NB4 (cell line): ENCODE measurements around the gene NDEL1.

ENCODE experiments used
- POLR2A ChIP-seq: IDR thresholded peaks from 2 replicates; pipeline ENCODE4 v1.6.1; 2011; ENCODE audit warnings: mild to moderate bottlenecking; ENCODE audit not compliant: insufficient read length; ENCODE audit errors: extremely low read depth
- TF ChIP-seq, protein P1 (sequence below): IDR thresholded peaks from one replicate; pipeline ENCODE4 v1.5.1; 2012; ENCODE audit warnings: low read depth, low read length
- TF ChIP-seq, protein P2 (sequence below): IDR thresholded peaks from 2 replicates; pipeline ENCODE4 v1.6.1; 2011; ENCODE audit warnings: low read depth, low read length

DNA sequence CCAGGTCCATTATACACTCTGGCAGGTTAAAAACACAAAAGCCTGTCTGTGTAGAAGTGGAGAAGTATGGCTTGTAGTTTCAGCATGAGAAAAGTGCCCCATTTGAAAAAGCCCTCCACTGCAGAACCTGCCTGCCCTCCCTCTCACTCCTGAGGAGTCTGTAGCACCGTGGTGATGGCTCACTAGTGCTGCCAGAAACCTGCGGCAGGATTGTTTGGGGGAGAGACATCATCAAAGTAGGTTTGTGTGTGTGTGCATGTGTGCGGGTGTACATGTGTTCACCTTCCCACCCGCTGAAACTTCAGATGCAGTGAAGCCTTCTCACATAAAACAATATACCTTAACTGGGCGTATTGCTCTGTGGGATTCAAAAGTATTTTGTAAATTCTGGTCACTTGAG is 26.9 kb downstream of the NDEL1 start:
- TF ChIP-seq, protein P1, sequence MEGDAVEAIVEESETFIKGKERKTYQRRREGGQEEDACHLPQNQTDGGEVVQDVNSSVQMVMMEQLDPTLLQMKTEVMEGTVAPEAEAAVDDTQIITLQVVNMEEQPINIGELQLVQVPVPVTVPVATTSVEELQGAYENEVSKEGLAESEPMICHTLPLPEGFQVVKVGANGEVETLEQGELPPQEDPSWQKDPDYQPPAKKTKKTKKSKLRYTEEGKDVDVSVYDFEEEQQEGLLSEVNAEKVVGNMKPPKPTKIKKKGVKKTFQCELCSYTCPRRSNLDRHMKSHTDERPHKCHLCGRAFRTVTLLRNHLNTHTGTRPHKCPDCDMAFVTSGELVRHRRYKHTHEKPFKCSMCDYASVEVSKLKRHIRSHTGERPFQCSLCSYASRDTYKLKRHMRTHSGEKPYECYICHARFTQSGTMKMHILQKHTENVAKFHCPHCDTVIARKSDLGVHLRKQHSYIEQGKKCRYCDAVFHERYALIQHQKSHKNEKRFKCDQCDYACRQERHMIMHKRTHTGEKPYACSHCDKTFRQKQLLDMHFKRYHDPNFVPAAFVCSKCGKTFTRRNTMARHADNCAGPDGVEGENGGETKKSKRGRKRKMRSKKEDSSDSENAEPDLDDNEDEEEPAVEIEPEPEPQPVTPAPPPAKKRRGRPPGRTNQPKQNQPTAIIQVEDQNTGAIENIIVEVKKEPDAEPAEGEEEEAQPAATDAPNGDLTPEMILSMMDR: no peak
- TF ChIP-seq POLR2A: no peak
- TF ChIP-seq, protein P2, sequence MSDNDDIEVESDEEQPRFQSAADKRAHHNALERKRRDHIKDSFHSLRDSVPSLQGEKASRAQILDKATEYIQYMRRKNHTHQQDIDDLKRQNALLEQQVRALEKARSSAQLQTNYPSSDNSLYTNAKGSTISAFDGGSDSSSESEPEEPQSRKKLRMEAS: no peak
